GM12878 (cell line): ENCODE data around the gene ZNG1A. TPM values are rescaled to one million over a fixed set of nuclear protein-coding genes. Genes with fewer than 3 reads are reported as not detected.

ENCODE experiments used
- ATAC-seq: fragments of 200-7000 bp; cut with Tn5 transposase; 3 replicates; pipeline ENCODE4 v1.9.1; 2020; ENCODE audit warnings: mild to moderate bottlenecking, moderate library complexity
- BruUV-seq: library from RNA; stranded (reverse); fragments of 400-500 nt; replicated peaks from 2 replicates; lab custom pipeline; 2021; lab: Mats Ljungman, UMichigan
- CTCF ChIA-PET: fragments of 300-600 bp; sonication (Branson Sonifier 250); formaldehyde crosslinking; extraction: SDS; loops from one replicate; lab custom pipeline; 2021; ENCODE audit warnings: inconsistent platforms; lab: Yijun Ruan, JAX
- POLR2A ChIA-PET: fragments of 350-600 bp; formaldehyde crosslinking; extraction: SDS; loops from one replicate; lab custom pipeline; 2021; ENCODE audit warnings: inconsistent platforms; lab: Charles Lee
- RAD21 ChIA-PET: fragments of 300-600 bp; sonication (Branson Sonifier 250); formaldehyde crosslinking; loops from one replicate; lab custom pipeline; 2023; ENCODE audit warnings: antibody characterized with exemption; ENCODE audit not compliant: unreplicated experiment; lab: Charles Lee
- SMC1A ChIA-PET: fragments of 300-600 bp; sonication (Branson Sonifier 250); formaldehyde crosslinking; loops from one replicate; lab custom pipeline; 2023; ENCODE audit not compliant: unreplicated experiment, uncharacterized antibody; lab: Charles Lee
- DNase-seq: peaks from one replicate; pipeline ENCODE4 v3.0.0-alpha.2; 2011; ENCODE audit warnings: low read depth, low spot score
- FAIRE-seq: peaks from 3 replicates; lab custom pipeline; 2011; peaks lifted over from hg19 to GRCh38; lab: Jason Lieb, UNC
- H2AFZ ChIP-seq: 2 replicates; pipeline ENCODE4 v1.6.0; 2011; ENCODE audit warnings: low read depth, low read length, control low read depth; ENCODE audit not compliant: control insufficient read depth
- H3K27ac ChIP-seq: 2 replicates; pipeline ENCODE4 v1.5.1; 2011; ENCODE audit warnings: control low read depth; ENCODE audit not compliant: control insufficient read depth, insufficient read depth
- H3K27me3 ChIP-seq, 2 experiments: replicated peaks in 1 of 2; 2 replicates each; pipeline versions ENCODE4 v1.6.0 to v1.6.1; 2011; ENCODE audit warnings: low read length in 1 of 2; ENCODE audit not compliant: control insufficient read depth in 2 of 2, insufficient read depth in 2 of 2
- H3K36me3 ChIP-seq, 2 experiments: 2 replicates each; pipeline ENCODE4 v1.5.1; 2011; ENCODE audit warnings: low read length in 1 of 2; ENCODE audit not compliant: control insufficient read depth in 2 of 2, insufficient read depth in 2 of 2
- H3K4me1 ChIP-seq: 2 replicates; pipeline ENCODE4 v1.6.1; 2011; ENCODE audit warnings: mild to moderate bottlenecking, low read length, moderate library complexity, mixed read lengths; ENCODE audit not compliant: control insufficient read depth, insufficient read depth
- H3K4me2 ChIP-seq: 2 replicates; pipeline ENCODE4 v1.6.0; 2011; ENCODE audit warnings: control low read depth; ENCODE audit not compliant: control insufficient read depth, insufficient read depth
- H3K4me3 ChIP-seq: fragments of 200-600 bp; sonication (generic); 2 replicates; pipeline ENCODE4 v1.5.1; 2016
- H3K79me2 ChIP-seq: 2 replicates; pipeline ENCODE4 v1.6.0; 2011; ENCODE audit warnings: low read length; ENCODE audit not compliant: control insufficient read depth, insufficient read depth
- H3K9ac ChIP-seq: 2 replicates; pipeline ENCODE4 v1.8.0; 2011; ENCODE audit warnings: low read length, control low read depth, mixed read lengths; ENCODE audit not compliant: control insufficient read depth, insufficient read depth
- H3K9me3 ChIP-seq: replicated peaks from 3 replicates; pipeline ENCODE4 v1.5.1; 2011; ENCODE audit warnings: mild to moderate bottlenecking, low read length; ENCODE audit not compliant: control insufficient read depth, insufficient read depth
- H4K20me1 ChIP-seq: 2 replicates; pipeline ENCODE4 v1.6.0; 2011; ENCODE audit not compliant: control insufficient read depth, insufficient read depth
- ATF7 ChIP-seq: fragments of 450-650 bp; IDR thresholded peaks from 2 replicates; pipeline ENCODE4 v1.6.1; 2016; ENCODE audit warnings: low read depth, mild to moderate bottlenecking
- FOS ChIP-seq: IDR thresholded peaks from 3 replicates; pipeline ENCODE4 v1.6.1; 2011; ENCODE audit warnings: borderline replicate concordance; ENCODE audit not compliant: insufficient read length; ENCODE audit errors: extremely low read depth
- MYB ChIP-seq: fragments of 150-350 bp; IDR thresholded peaks from 2 replicates; pipeline ENCODE4 v1.6.1; 2014; ENCODE audit warnings: mild to moderate bottlenecking, low read depth, low read length, borderline replicate concordance
- NBN ChIP-seq: fragments of 450-650 bp; IDR thresholded peaks from 2 replicates; pipeline ENCODE4 v1.6.1; 2016
- RCOR1 ChIP-seq: conservative IDR thresholded peaks from 2 replicates; pipeline ENCODE4 v1.6.1; 2012; ENCODE audit warnings: low read depth, low read length, improper control_type of control experiment
- SIX5 ChIP-seq: IDR thresholded peaks from 2 replicates; pipeline ENCODE4 v1.6.1; 2011; ENCODE audit warnings: mild to moderate bottlenecking, low read depth, low read length, moderate library complexity; ENCODE audit not compliant: severe bottlenecking
- TAF1 ChIP-seq: IDR thresholded peaks from 2 replicates; pipeline ENCODE4 v1.6.1; 2011; ENCODE audit warnings: mild to moderate bottlenecking, low read depth, low read length, borderline replicate concordance
- ZZZ3 ChIP-seq: IDR thresholded peaks from 2 replicates; pipeline ENCODE4 v1.6.1; 2011; ENCODE audit warnings: low read depth; ENCODE audit not compliant: control insufficient read depth, insufficient read length
- whole genome bisulfite sequencing: methylation state at CpG from one replicate; pipeline ENCODE4 v1.1.6; 2016; ENCODE audit warnings: low lambda C conversion rate; ENCODE audit not compliant: insufficient replicate concordance, insufficient coverage; ENCODE audit errors: missing lambda C conversion rate; 5-methylcytosine and 5-hydroxymethylcytosine counted together
- in situ Hi-C: fragments of 300-500 bp; cut with MboI; formaldehyde crosslinking; loops from 9 replicates; pipeline ENCODE4 v1.14.3; 2018; ENCODE audit warnings: mixed read lengths
- intact Hi-C: fragments of 100-400 bp; cut with micrococcal nuclease; formaldehyde crosslinking; loops from one replicate; pipeline ENCODE4 v1.14.2; 2022; ENCODE audit not compliant: unreplicated experiment
- polyA plus RNA-seq, 11 experiments: library from polyadenylated mRNA; depleted of rRNA in 4 of 11; unstranded in 6 of 11; stranded (reverse) in 5 of 11; fragments of >200 nt; fragmentation: Nextera tagmentation in 4 of 11; fragmentation: Illumina TruSeq in 1 of 11; extraction: Ambion mirVana in 4 of 11; extraction: Trizol in 1 of 11; gene quantifications; 1 replicate in 1 of 11; 2 replicates in 10 of 11; pipeline versions ENCODE4 v1.2.1 to v1.2.3, GENCODE V29; 2011 to 2016; ENCODE audit warnings: inconsistent platforms in 2 of 11, missing spikeins in 2 of 11, low read depth in 1 of 11
- total RNA-seq, 4 experiments: library from RNA; depleted of rRNA in 3 of 4; stranded (reverse); fragments of >200 nt in 3 of 4; fragmentation: Illumina TruSeq in 1 of 4; extraction: Trizol in 1 of 4; gene quantifications; 2 replicates each; pipeline versions ENCODE4 v1.2.1 to v1.2.3, GENCODE V29; 2013 to 2021
- TF ChIP-seq, protein P1 (sequence below): fragments of 450-650 bp; IDR thresholded peaks from 2 replicates; pipeline ENCODE4 v1.6.1; 2018; ENCODE audit warnings: borderline replicate concordance, mild to moderate bottlenecking; ENCODE audit not compliant: partially characterized antibody
- TF ChIP-seq, protein P2 (sequence below): fragments of 450-650 bp; IDR thresholded peaks from 2 replicates; pipeline ENCODE4 v1.6.1; 2017; ENCODE audit warnings: antibody characterized with exemption, mild to moderate bottlenecking, moderate library complexity

Gene ZNG1A
- total and polyA plus RNA-seq, 10 of the 15 experiments (the other 5 are each of a cell fraction or from before 2014, with no cell fraction given): 48.0 to 179 (median 96.7) TPM

DNA sequence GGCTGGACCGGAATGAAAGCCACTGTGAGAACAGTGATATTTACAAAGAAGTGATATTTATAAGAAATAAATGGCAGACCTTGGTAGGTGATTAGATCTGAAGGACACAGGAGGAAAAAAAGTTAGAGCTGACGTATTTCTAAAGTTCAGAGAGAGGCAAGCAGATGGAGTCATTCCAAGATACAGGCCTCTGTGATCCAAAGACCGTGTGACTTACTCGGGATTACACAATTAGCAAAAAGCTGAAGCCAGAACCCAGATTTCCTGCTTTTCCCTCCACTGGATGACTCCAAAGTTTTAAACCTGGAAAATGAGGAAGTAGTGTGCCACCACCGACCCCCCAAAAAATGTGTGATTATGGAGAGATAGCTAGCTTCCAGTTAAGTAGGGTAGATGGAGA lies 32.7 kb upstream of the ZNG1A start:
- no peak for ATAC-seq
- ChIA-PET SMC1A (no interaction called here), POLR2A (no interaction called here), RAD21 (no interaction called here), CTCF (no interaction called here)
- Histone ChIP-seq H3K79me2 (no peaks in the 10 kb centered on the region; the same call in 1 of the 2 replicates), H3K9ac (no peak overlapping the region), H3K27ac (no peak overlapping the region), H3K36me3 (no peaks in the 10 kb centered on the region), H3K9me3 (no peaks in the 10 kb centered on the region), H3K4me1 (no peaks in the 10 kb centered on the region), H3K4me2 (no peak overlapping the region), H2AFZ (no peak overlapping the region), H3K27me3 (no peaks in the 10 kb centered on the region; a peak in 1 of 4 replicates), H3K4me3 (no peak overlapping the region), H4K20me1 (no peaks in the 10 kb centered on the region)
- no TSS peak for BruUV-seq
- WGBS: 54% methylated on average over 5 of the region's 5 CpGs
- intact Hi-C loops: no loop called here
- FAIRE-seq: no peak
- in situ Hi-C loops: no loop called here
- TF ChIP-seq, protein P1, sequence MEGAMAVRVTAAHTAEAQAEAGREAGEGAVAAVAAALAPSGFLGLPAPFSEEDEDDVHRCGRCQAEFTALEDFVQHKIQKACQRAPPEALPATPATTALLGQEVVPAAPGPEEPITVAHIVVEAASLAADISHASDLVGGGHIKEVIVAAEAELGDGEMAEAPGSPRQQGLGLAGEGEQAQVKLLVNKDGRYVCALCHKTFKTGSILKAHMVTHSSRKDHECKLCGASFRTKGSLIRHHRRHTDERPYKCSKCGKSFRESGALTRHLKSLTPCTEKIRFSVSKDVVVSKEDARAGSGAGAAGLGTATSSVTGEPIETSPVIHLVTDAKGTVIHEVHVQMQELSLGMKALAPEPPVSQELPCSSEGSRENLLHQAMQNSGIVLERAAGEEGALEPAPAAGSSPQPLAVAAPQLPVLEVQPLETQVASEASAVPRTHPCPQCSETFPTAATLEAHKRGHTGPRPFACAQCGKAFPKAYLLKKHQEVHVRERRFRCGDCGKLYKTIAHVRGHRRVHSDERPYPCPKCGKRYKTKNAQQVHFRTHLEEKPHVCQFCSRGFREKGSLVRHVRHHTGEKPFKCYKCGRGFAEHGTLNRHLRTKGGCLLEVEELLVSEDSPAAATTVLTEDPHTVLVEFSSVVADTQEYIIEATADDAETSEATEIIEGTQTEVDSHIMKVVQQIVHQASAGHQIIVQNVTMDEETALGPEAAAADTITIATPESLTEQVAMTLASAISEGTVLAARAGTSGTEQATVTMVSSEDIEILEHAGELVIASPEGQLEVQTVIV: no peak
- TF ChIP-seq TAF1 (no peak), ZZZ3 (no peak), MYB (no peak), RCOR1 (no peak), SIX5 (no peak), ATF7 (no peak), NBN (no peak), FOS (no peak)
- TF ChIP-seq, protein P2, sequence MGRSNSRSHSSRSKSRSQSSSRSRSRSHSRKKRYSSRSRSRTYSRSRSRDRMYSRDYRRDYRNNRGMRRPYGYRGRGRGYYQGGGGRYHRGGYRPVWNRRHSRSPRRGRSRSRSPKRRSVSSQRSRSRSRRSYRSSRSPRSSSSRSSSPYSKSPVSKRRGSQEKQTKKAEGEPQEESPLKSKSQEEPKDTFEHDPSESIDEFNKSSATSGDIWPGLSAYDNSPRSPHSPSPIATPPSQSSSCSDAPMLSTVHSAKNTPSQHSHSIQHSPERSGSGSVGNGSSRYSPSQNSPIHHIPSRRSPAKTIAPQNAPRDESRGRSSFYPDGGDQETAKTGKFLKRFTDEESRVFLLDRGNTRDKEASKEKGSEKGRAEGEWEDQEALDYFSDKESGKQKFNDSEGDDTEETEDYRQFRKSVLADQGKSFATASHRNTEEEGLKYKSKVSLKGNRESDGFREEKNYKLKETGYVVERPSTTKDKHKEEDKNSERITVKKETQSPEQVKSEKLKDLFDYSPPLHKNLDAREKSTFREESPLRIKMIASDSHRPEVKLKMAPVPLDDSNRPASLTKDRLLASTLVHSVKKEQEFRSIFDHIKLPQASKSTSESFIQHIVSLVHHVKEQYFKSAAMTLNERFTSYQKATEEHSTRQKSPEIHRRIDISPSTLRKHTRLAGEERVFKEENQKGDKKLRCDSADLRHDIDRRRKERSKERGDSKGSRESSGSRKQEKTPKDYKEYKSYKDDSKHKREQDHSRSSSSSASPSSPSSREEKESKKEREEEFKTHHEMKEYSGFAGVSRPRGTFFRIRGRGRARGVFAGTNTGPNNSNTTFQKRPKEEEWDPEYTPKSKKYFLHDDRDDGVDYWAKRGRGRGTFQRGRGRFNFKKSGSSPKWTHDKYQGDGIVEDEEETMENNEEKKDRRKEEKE: no peak
- no peak for DNase-seq
